GM12878 (cell line): ENCODE measurements around the gene TBL1XR1. TPM values are rescaled to one million over a fixed set of nuclear protein-coding genes. Genes with fewer than 3 reads are reported as not detected.

Experiments used
- ATAC-seq: fragments of 200-7000 bp; cut with Tn5 transposase; 3 replicates; pipeline ENCODE4 v1.9.1; 2020; ENCODE audit warnings: mild to moderate bottlenecking, moderate library complexity
- BruUV-seq: library from RNA; stranded (reverse); fragments of 400-500 nt; replicated peaks from 2 replicates; lab custom pipeline; 2021; lab: Mats Ljungman, UMichigan
- CTCF ChIA-PET: fragments of 300-600 bp; sonication (Branson Sonifier 250); formaldehyde crosslinking; extraction: SDS; loops from one replicate; lab custom pipeline; 2021; ENCODE audit warnings: inconsistent platforms; lab: Yijun Ruan, JAX
- POLR2A ChIA-PET: fragments of 350-600 bp; formaldehyde crosslinking; extraction: SDS; loops from one replicate; lab custom pipeline; 2021; ENCODE audit warnings: inconsistent platforms; lab: Charles Lee
- RAD21 ChIA-PET: fragments of 300-600 bp; sonication (Branson Sonifier 250); formaldehyde crosslinking; loops from one replicate; lab custom pipeline; 2023; ENCODE audit warnings: antibody characterized with exemption; ENCODE audit not compliant: unreplicated experiment; lab: Charles Lee
- SMC1A ChIA-PET: fragments of 300-600 bp; sonication (Branson Sonifier 250); formaldehyde crosslinking; loops from one replicate; lab custom pipeline; 2023; ENCODE audit not compliant: unreplicated experiment, uncharacterized antibody; lab: Charles Lee
- DNase-seq: peaks from one replicate; pipeline ENCODE4 v3.0.0-alpha.2; 2011; ENCODE audit warnings: low read depth, low spot score
- FAIRE-seq: peaks from 3 replicates; lab custom pipeline; 2011; peaks lifted over from hg19 to GRCh38; lab: Jason Lieb, UNC
- H2AFZ ChIP-seq: 2 replicates; pipeline ENCODE4 v1.6.0; 2011; ENCODE audit warnings: low read depth, low read length, control low read depth; ENCODE audit not compliant: control insufficient read depth
- H3K27ac ChIP-seq: 2 replicates; pipeline ENCODE4 v1.5.1; 2011; ENCODE audit warnings: control low read depth; ENCODE audit not compliant: control insufficient read depth, insufficient read depth
- H3K27me3 ChIP-seq, 2 experiments: replicated peaks in 1 of 2; 2 replicates each; pipeline versions ENCODE4 v1.6.0 to v1.6.1; 2011; ENCODE audit warnings: low read length in 1 of 2; ENCODE audit not compliant: control insufficient read depth in 2 of 2, insufficient read depth in 2 of 2
- H3K36me3 ChIP-seq, 2 experiments: 2 replicates each; pipeline ENCODE4 v1.5.1; 2011; ENCODE audit warnings: low read length in 1 of 2; ENCODE audit not compliant: control insufficient read depth in 2 of 2, insufficient read depth in 2 of 2
- H3K4me1 ChIP-seq: 2 replicates; pipeline ENCODE4 v1.6.1; 2011; ENCODE audit warnings: mild to moderate bottlenecking, low read length, moderate library complexity, mixed read lengths; ENCODE audit not compliant: control insufficient read depth, insufficient read depth
- H3K4me2 ChIP-seq: 2 replicates; pipeline ENCODE4 v1.6.0; 2011; ENCODE audit warnings: control low read depth; ENCODE audit not compliant: control insufficient read depth, insufficient read depth
- H3K4me3 ChIP-seq: fragments of 200-600 bp; sonication (generic); 2 replicates; pipeline ENCODE4 v1.5.1; 2016
- H3K79me2 ChIP-seq: 2 replicates; pipeline ENCODE4 v1.6.0; 2011; ENCODE audit warnings: low read length; ENCODE audit not compliant: control insufficient read depth, insufficient read depth
- H3K9ac ChIP-seq: 2 replicates; pipeline ENCODE4 v1.8.0; 2011; ENCODE audit warnings: low read length, control low read depth, mixed read lengths; ENCODE audit not compliant: control insufficient read depth, insufficient read depth
- H3K9me3 ChIP-seq: replicated peaks from 3 replicates; pipeline ENCODE4 v1.5.1; 2011; ENCODE audit warnings: mild to moderate bottlenecking, low read length; ENCODE audit not compliant: control insufficient read depth, insufficient read depth
- H4K20me1 ChIP-seq: 2 replicates; pipeline ENCODE4 v1.6.0; 2011; ENCODE audit not compliant: control insufficient read depth, insufficient read depth
- CTCF ChIP-seq, 3 experiments: IDR thresholded peaks in 2 of 3; conservative IDR thresholded peaks in 1 of 3; 2 replicates each; pipeline ENCODE4 v1.5.1; 2011; ENCODE audit warnings: low read depth in 3 of 3, low read length in 3 of 3, mild to moderate bottlenecking in 3 of 3, control low read depth in 2 of 3, moderate library complexity in 2 of 3, inconsistent platforms in 1 of 3, mixed read lengths in 1 of 3; ENCODE audit not compliant: control insufficient read depth in 2 of 3, insufficient read depth in 1 of 3; ENCODE audit errors: extremely low read depth in 1 of 3
- GABPA ChIP-seq: IDR thresholded peaks from 2 replicates; pipeline ENCODE4 v1.6.1; 2014; ENCODE audit warnings: antibody characterized with exemption, low read depth, mild to moderate bottlenecking, inconsistent platforms
- IRF3 ChIP-seq: fragments of 450-650 bp; IDR thresholded peaks from 2 replicates; pipeline ENCODE4 v1.6.1; 2014; ENCODE audit warnings: mild to moderate bottlenecking
- KDM1A ChIP-seq: fragments of 200-600 bp; sonication (generic); IDR thresholded peaks from 2 replicates; pipeline ENCODE4 v1.6.1; 2016; ENCODE audit warnings: borderline replicate concordance
- RAD21 ChIP-seq: IDR thresholded peaks from 2 replicates; pipeline ENCODE4 v1.6.1; 2011; ENCODE audit warnings: mild to moderate bottlenecking, low read depth, low read length, moderate library complexity; ENCODE audit not compliant: insufficient read depth
- RUNX3 ChIP-seq: IDR thresholded peaks from 2 replicates; pipeline ENCODE4 v1.6.1; 2012; ENCODE audit warnings: low read length, inconsistent platforms
- SKIL ChIP-seq: fragments of 450-650 bp; IDR thresholded peaks from 2 replicates; pipeline ENCODE4 v1.6.1; 2017; ENCODE audit warnings: mild to moderate bottlenecking, low read depth, inconsistent platforms; ENCODE audit not compliant: poor library complexity, severe bottlenecking
- SMC3 ChIP-seq: IDR thresholded peaks from 2 replicates; pipeline ENCODE4 v1.6.1; 2011; ENCODE audit warnings: low read length, improper control_type of control experiment, borderline replicate concordance
- WGBS: methylation state at CpG from one replicate; pipeline ENCODE4 v1.1.6; 2016; ENCODE audit warnings: low lambda C conversion rate; ENCODE audit not compliant: insufficient replicate concordance, insufficient coverage; ENCODE audit errors: missing lambda C conversion rate; 5-methylcytosine and 5-hydroxymethylcytosine counted together
- in situ Hi-C: fragments of 300-500 bp; cut with MboI; formaldehyde crosslinking; loops from 9 replicates; pipeline ENCODE4 v1.14.3; 2018; ENCODE audit warnings: mixed read lengths
- intact Hi-C: fragments of 100-400 bp; cut with micrococcal nuclease; formaldehyde crosslinking; loops from one replicate; pipeline ENCODE4 v1.14.2; 2022; ENCODE audit not compliant: unreplicated experiment
- polyA plus RNA-seq, 11 experiments: library from polyadenylated mRNA; depleted of rRNA in 4 of 11; unstranded in 6 of 11; stranded (reverse) in 5 of 11; fragments of >200 nt; fragmentation: Nextera tagmentation in 4 of 11; fragmentation: Illumina TruSeq in 1 of 11; extraction: Ambion mirVana in 4 of 11; extraction: Trizol in 1 of 11; gene quantifications; 1 replicate in 1 of 11; 2 replicates in 10 of 11; pipeline versions ENCODE4 v1.2.1 to v1.2.3, GENCODE V29; 2011 to 2016; ENCODE audit warnings: inconsistent platforms in 2 of 11, missing spikeins in 2 of 11, low read depth in 1 of 11
- total RNA-seq, 4 experiments: library from RNA; depleted of rRNA in 3 of 4; stranded (reverse); fragments of >200 nt in 3 of 4; fragmentation: Illumina TruSeq in 1 of 4; extraction: Trizol in 1 of 4; gene quantifications; 2 replicates each; pipeline versions ENCODE4 v1.2.1 to v1.2.3, GENCODE V29; 2013 to 2021

The TBL1XR1 gene
- total and polyA plus RNA-seq, 10 of the 15 experiments (the other 5 are each of a cell fraction or from before 2014, with no cell fraction given) = 13.0 to 115 (median 60.4) TPM

GRCh38 chr3:177050501-177051237 lies 146.6 kb downstream of the TBL1XR1 start:
- FAIRE-seq (peak; percentile 27), DNase-seq (no peak)

More at GRCh38 chr3:177050501-177051237, 146.6 kb downstream of the TBL1XR1 start:
- no peak for TF ChIP-seq IRF3
- TF ChIP-seq CTCF (IDR thresholded peaks at IDR 0.05 in 2 of 3, conservative IDR thresholded peaks at IDR 0.05 in 1 of 3; ENCODE audit: control insufficient read depth in 2 of 3, extremely low read depth in 1 of 3, insufficient read depth in 1 of 3, low read depth in 3 of 3, low read length in 3 of 3) = peak; percentile 22 to 65 (median 38); a peak in 4 of 6 replicates
- no peak for TF ChIP-seq KDM1A
- no peak for TF ChIP-seq RUNX3
- TF ChIP-seq SMC3 = peak; percentile 56; the same call in 1 of the 2 replicates
- TF ChIP-seq RAD21 = peak; percentile 73
- TF ChIP-seq SKIL = no peak
- TF ChIP-seq GABPA = no peak
- Histone ChIP-seq H3K9me3 (no peaks in the 10 kb centered on the region), H3K4me1 (no peaks in the 10 kb centered on the region), H2AFZ (no peak overlapping the region), H3K27me3 (no peaks in the 10 kb centered on the region), H3K9ac (no peak overlapping the region), H3K4me2 (no peak overlapping the region), H4K20me1 (no peaks in the 10 kb centered on the region), H3K27ac (no peak overlapping the region), H3K79me2 (no peaks in the 10 kb centered on the region; the same call in none of the 2 replicates), H3K4me3 (no peak overlapping the region), H3K36me3 (peaks cover 3 to 12% of the 10 kb centered on the region in 2 experiments)
- no TSS peak for BruUV-seq
- intact Hi-C loops (loop anchor here (1.0 to 10.0 kb wide), 4 partner anchors 146 to 727 kb away; partner anchors contain the start of gene TBL1XR1), in situ Hi-C loops (no loop called here)
- ChIA-PET RAD21 (interaction anchor here (0.6 to 2.4 kb wide), 24 partner anchors 9 to 1386 kb away, joined by 3 to 13 read pairs (median 4); partner anchors contain the start of gene TBL1XR1), SMC1A (interaction anchor here (0.6 to 2.7 kb wide), 22 partner anchors 8 to 727 kb away, joined by 3 to 21 read pairs (median 4); partner anchors contain the start of gene TBL1XR1), POLR2A (interaction anchor here (1.8 kb wide), 1 partner anchor 9 kb away, joined by 8 read pairs; no protein-coding TSS in a partner anchor), CTCF (interaction anchor here (0.6 to 3.4 kb wide), 24 partner anchors 9 to 1829 kb away, joined by 3 to 31 read pairs (median 3); no protein-coding TSS in a partner anchor)
- 71% methylated on average over 5 of the region's 5 CpGs for WGBS
- peak; percentile 75 for ATAC-seq
